WTC11 (cell line): ENCODE results near the gene CENPX.

Experiments used
- JUN ChIP-seq: sonication (generic); formaldehyde crosslinking; IDR thresholded peaks from 2 replicates; pipeline ENCODE4 v1.8.0; 2023; ENCODE audit warnings: mild to moderate bottlenecking, missing genetic modification reagents
- TEAD4 ChIP-seq: sonication (generic); formaldehyde crosslinking; IDR thresholded peaks from 2 replicates; pipeline ENCODE4 v1.8.0; 2022; ENCODE audit warnings: mild to moderate bottlenecking, missing genetic modification reagents
- TF ChIP-seq, protein P1 (sequence below): sonication (generic); formaldehyde crosslinking; IDR thresholded peaks from 2 replicates; pipeline ENCODE4 v1.8.0; 2022; ENCODE audit warnings: mild to moderate bottlenecking, missing genetic modification reagents
- TF ChIP-seq, protein P2 (sequence below): fragments of 200-600 bp; IDR thresholded peaks from 2 replicates; pipeline ENCODE4 v1.8.0; 2022; ENCODE audit warnings: antibody characterized with exemption
- TF ChIP-seq, protein P3 (sequence below): sonication (generic); formaldehyde crosslinking; IDR thresholded peaks from 2 replicates; pipeline ENCODE4 v1.8.0; 2022; ENCODE audit warnings: mild to moderate bottlenecking, missing genetic modification reagents

DNA sequence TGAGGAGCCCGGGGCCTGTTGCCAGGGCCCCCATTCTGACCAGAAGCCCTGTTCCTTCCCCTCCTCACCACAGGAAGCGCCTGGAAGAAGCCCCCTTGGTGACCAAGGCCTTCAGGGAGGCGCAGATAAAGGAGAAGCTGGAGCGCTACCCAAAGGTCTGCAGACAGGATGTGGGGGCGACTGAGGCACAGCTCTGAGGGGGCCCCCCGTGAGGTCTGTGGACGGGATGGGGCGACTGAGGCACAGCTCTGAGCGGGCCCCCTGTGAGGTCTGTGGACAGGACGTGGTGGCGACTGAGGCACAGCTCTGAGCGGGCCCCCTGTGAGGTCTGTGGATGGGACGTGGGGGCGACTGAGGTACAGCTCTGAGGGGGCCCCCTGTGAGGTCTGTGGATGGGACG is 13.3 kb downstream of the CENPX start:
- TF ChIP-seq JUN (CRISPR knock-in tag): no peak
- no peak for TF ChIP-seq TEAD4 (CRISPR knock-in tag)
- TF ChIP-seq, protein P1, sequence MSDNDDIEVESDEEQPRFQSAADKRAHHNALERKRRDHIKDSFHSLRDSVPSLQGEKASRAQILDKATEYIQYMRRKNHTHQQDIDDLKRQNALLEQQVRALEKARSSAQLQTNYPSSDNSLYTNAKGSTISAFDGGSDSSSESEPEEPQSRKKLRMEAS: no peak
- TF ChIP-seq, protein P2, sequence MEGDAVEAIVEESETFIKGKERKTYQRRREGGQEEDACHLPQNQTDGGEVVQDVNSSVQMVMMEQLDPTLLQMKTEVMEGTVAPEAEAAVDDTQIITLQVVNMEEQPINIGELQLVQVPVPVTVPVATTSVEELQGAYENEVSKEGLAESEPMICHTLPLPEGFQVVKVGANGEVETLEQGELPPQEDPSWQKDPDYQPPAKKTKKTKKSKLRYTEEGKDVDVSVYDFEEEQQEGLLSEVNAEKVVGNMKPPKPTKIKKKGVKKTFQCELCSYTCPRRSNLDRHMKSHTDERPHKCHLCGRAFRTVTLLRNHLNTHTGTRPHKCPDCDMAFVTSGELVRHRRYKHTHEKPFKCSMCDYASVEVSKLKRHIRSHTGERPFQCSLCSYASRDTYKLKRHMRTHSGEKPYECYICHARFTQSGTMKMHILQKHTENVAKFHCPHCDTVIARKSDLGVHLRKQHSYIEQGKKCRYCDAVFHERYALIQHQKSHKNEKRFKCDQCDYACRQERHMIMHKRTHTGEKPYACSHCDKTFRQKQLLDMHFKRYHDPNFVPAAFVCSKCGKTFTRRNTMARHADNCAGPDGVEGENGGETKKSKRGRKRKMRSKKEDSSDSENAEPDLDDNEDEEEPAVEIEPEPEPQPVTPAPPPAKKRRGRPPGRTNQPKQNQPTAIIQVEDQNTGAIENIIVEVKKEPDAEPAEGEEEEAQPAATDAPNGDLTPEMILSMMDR: no peak
- TF ChIP-seq, protein P3, sequence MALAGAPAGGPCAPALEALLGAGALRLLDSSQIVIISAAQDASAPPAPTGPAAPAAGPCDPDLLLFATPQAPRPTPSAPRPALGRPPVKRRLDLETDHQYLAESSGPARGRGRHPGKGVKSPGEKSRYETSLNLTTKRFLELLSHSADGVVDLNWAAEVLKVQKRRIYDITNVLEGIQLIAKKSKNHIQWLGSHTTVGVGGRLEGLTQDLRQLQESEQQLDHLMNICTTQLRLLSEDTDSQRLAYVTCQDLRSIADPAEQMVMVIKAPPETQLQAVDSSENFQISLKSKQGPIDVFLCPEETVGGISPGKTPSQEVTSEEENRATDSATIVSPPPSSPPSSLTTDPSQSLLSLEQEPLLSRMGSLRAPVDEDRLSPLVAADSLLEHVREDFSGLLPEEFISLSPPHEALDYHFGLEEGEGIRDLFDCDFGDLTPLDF (CRISPR knock-in tag): no peak
